GM23338 (cell line): ENCODE measurements around the gene PAM16. TPM values are rescaled to one million over a fixed set of nuclear protein-coding genes. Genes with fewer than 3 reads are reported as not detected.

Experiments
- ATAC-seq: fragments of 200-7000 bp; cut with Tn5 transposase; 3 replicates; pipeline ENCODE4 v1.9.1; 2020
- DNase-seq: peaks from one replicate; pipeline ENCODE4 v3.0.0-alpha.2; 2015; ENCODE audit warnings: low spot score
- H2AFZ ChIP-seq: fragments of 200-600 bp; sonication (generic); 2 replicates; pipeline ENCODE4 v1.8.0; 2016; ENCODE audit warnings: antibody characterized with exemption, mild to moderate bottlenecking, moderate library complexity
- H3F3A ChIP-seq: fragments of 200-600 bp; sonication (generic); replicated peaks from 2 replicates; pipeline ENCODE4 v1.8.0; 2017; ENCODE audit warnings: antibody characterized with exemption, mixed run types, low read depth
- H3K27ac ChIP-seq: fragments of 200-600 bp; sonication (generic); 2 replicates; pipeline ENCODE4 v1.6.1; 2016; ENCODE audit warnings: low read depth
- H3K27me3 ChIP-seq: fragments of 200-600 bp; sonication (generic); 2 replicates; pipeline ENCODE4 v1.8.0; 2016; ENCODE audit warnings: mild to moderate bottlenecking, mixed run types, moderate library complexity; ENCODE audit not compliant: insufficient read depth
- H3K36me3 ChIP-seq: fragments of 200-600 bp; sonication (generic); 2 replicates; pipeline ENCODE4 v1.8.0; 2016; ENCODE audit warnings: mild to moderate bottlenecking; ENCODE audit not compliant: insufficient read depth
- H3K4me1 ChIP-seq: fragments of 200-600 bp; sonication (generic); 2 replicates; pipeline ENCODE4 v1.8.0; 2016; ENCODE audit warnings: mild to moderate bottlenecking, moderate library complexity; ENCODE audit not compliant: insufficient read depth
- H3K4me2 ChIP-seq: fragments of 200-600 bp; sonication (generic); 2 replicates; pipeline ENCODE4 v1.7.1; 2017; ENCODE audit warnings: mixed run types
- H3K4me3 ChIP-seq: fragments of 200-600 bp; sonication (generic); 2 replicates; pipeline ENCODE4 v1.6.1; 2016; ENCODE audit warnings: mixed run types
- H3K79me2 ChIP-seq: fragments of 200-600 bp; sonication (generic); replicated peaks from 2 replicates; pipeline ENCODE4 v1.8.0; 2017; ENCODE audit warnings: mild to moderate bottlenecking; ENCODE audit not compliant: insufficient read depth
- H3K9me2 ChIP-seq: fragments of 200-600 bp; sonication (generic); 2 replicates; pipeline ENCODE4 v1.8.0; 2017; ENCODE audit not compliant: insufficient read depth
- H4K20me1 ChIP-seq: fragments of 200-600 bp; sonication (generic); replicated peaks from 2 replicates; pipeline ENCODE4 v1.8.0; 2017; ENCODE audit warnings: mild to moderate bottlenecking; ENCODE audit not compliant: insufficient read depth
- H3K27ac Mint-ChIP-seq: 2 replicates; pipeline ENCODE4 v1.8.0; 2020; ENCODE audit warnings: inconsistent platforms, mild to moderate bottlenecking, moderate library complexity, mixed read lengths
- H3K27me3 Mint-ChIP-seq: 3 replicates; pipeline ENCODE4 v1.8.0; 2022; ENCODE audit warnings: low read depth, mild to moderate bottlenecking, moderate library complexity, mixed read lengths, inconsistent platforms; ENCODE audit not compliant: insufficient read depth, poor library complexity
- H3K36me3 Mint-ChIP-seq: 3 replicates; pipeline ENCODE4 v1.8.0; 2021; ENCODE audit warnings: low read depth, mild to moderate bottlenecking, inconsistent platforms, moderate library complexity, mixed read lengths
- H3K4me1 Mint-ChIP-seq: 3 replicates; pipeline ENCODE4 v1.8.0; 2020; ENCODE audit warnings: mild to moderate bottlenecking, inconsistent platforms, mixed read lengths
- H3K4me3 Mint-ChIP-seq: 3 replicates; pipeline ENCODE4 v1.8.0; 2021; ENCODE audit warnings: moderate library complexity, mild to moderate bottlenecking, inconsistent platforms, mixed read lengths
- H3K9me3 Mint-ChIP-seq: 3 replicates; pipeline ENCODE4 v1.8.0; 2020; ENCODE audit warnings: moderate library complexity, mild to moderate bottlenecking, inconsistent platforms, mixed read lengths
- JUNB ChIP-seq: IDR thresholded peaks from one replicate; pipeline ENCODE4 v1.6.1; 2016; ENCODE audit warnings: antibody characterized with exemption; ENCODE audit not compliant: unreplicated experiment
- POLR2AphosphoS5 ChIP-seq: IDR thresholded peaks from 2 replicates; pipeline ENCODE4 v1.6.1; 2016; ENCODE audit warnings: antibody characterized with exemption, low read depth
- STAT1 ChIP-seq: IDR thresholded peaks from one replicate; pipeline ENCODE4 v1.6.1; 2016; ENCODE audit warnings: antibody characterized with exemption; ENCODE audit not compliant: unreplicated experiment
- ZNF114 ChIP-seq: fragments of 250-450 bp; sonication (Bioruptor Pico); IDR thresholded peaks from 2 replicates; pipeline ENCODE4 v1.5.0; 2020; ENCODE audit warnings: mild to moderate bottlenecking, moderate library complexity
- ZNF462 ChIP-seq: fragments of 250-450 bp; sonication (Bioruptor Pico); IDR thresholded peaks from 2 replicates; pipeline ENCODE4 v1.5.0; 2020; ENCODE audit warnings: mild to moderate bottlenecking, moderate library complexity
- polyA plus RNA-seq: library from polyadenylated mRNA; unstranded; fragments of >200 nt; fragmentation: Nextera tagmentation; extraction: Ambion mirVana; gene quantifications from 2 replicates; pipeline ENCODE4 v1.2.1, GENCODE V29; 2016
- total RNA-seq: library from RNA; depleted of rRNA; stranded (reverse); fragments of >200 nt; shearing (Covaris generic); gene quantifications from 2 replicates; pipeline ENCODE4 v1.2.3, GENCODE V29; 2014
- TF ChIP-seq, protein P1 (sequence below): IDR thresholded peaks from 2 replicates; pipeline ENCODE4 v1.6.1; 2016; ENCODE audit warnings: antibody characterized with exemption

The PAM16 gene
- total and polyA plus RNA-seq, 2 experiments from 2014 or later = 84.1 to 283 TPM

DNA sequence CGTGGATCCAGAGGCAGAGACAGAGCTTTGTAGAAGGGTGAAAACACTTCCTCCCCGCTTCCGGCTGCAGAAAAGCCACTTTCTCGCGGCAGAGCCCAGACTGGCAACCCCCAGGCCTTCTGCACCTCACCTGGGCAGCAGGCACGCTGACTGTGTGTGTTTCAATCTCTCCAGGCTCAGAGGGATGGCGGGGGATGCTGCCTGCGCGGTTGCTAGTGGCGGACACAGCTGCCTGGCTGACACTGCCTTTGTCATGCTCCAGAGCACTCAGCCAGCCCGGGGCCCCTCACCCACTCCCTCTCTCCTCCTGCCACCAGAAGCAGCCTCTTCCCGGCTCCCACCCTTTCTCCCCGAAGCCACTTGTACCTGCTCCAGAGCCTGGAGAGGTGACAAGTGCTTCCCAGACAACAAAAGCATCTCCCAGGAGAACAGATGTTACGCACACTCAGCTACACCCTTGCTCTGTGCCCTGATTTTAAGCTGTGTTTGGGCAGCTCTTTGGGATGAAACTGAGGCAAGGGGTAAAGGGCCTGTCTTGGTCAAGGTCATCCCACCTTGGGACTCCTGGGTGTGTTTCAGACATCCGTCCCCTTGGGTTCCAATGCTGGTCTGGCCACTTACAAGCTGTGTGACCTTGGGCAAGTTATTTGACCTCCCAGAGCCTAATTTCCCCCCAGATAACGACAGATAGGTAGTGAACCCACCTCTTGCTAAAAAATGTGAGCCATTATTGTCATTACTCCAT is 44.5 kb downstream of the PAM16 start:
- Histone ChIP-seq H4K20me1 (no peaks in the 10 kb centered on the region; the same call in 1 of the 2 replicates), H3K4me2 (peak overlapping the region; percentile 100), H3K4me3 (peak overlapping the region; percentile 97), H2AFZ (no peak overlapping the region), H3K79me2 (peaks cover 23% of the 10 kb centered on the region), H3K4me1 (peaks cover 23% of the 10 kb centered on the region; the same call in 1 of the 2 replicates), H3F3A (peaks cover 37% of the 10 kb centered on the region), H3K27me3 (no peaks in the 10 kb centered on the region), H3K27ac (peak overlapping the region; percentile 88), H3K36me3 (0 out of 2 replicates have a peak, but pooled peaks cover 8% of the 10 kb centered on the region), H3K9me2 (no peaks in the 10 kb centered on the region)
- no peak for TF ChIP-seq STAT1
- TF ChIP-seq POLR2AphosphoS5 = 0 out of 2 replicates have a peak, but pooled peaks have one; percentile 18
- ATAC-seq (peak; percentile 8), DNase-seq (peak; percentile 50)
- Mint-ChIP-seq H3K36me3 (peaks cover 12% of the 10 kb centered on the region), H3K27me3 (peaks cover 34% of the 10 kb centered on the region), H3K4me3 (peak overlapping the region; percentile 93), H3K4me1 (peaks cover 42% of the 10 kb centered on the region), H3K9me3 (no peaks in the 10 kb centered on the region; the same call in 2 of the 3 replicates), H3K27ac (peak overlapping the region; percentile 97)

DNA sequence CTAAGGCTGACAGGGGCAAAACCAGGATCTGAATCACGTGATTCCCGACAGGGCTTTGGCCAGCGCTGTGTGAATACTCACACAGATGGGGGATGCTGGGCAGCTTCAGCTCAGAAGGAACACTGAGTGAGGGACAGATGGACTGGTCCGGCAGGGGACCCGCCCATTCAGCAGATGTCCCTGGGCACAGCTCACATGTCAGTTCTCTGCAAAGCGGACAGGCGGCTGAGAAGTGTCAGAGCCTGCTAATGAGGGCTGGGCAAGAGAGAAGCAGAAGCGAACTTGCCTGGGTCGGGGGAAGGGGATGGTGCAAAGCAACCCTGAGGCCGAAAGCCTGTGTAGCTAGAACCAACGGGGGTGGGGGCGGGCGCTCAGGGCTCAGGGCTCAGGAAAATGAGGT is 47.1 kb downstream of the PAM16 start:
- H3K36me3 ChIP-seq = 0 out of 2 replicates have a peak, but pooled peaks cover 8% of the 10 kb centered on the region
- peak overlapping the region; percentile 62 for H3K4me2 ChIP-seq
- H3K9me2 ChIP-seq = no peaks in the 10 kb centered on the region
- no peaks in the 10 kb centered on the region; the same call in 1 of the 2 replicates for H4K20me1 ChIP-seq
- peak overlapping the region; percentile 88; the same call in 1 of the 2 replicates for H3K27ac ChIP-seq
- H2AFZ ChIP-seq = no peak overlapping the region
- TF ChIP-seq ZNF114 (no peak), ZNF462 (CRISPR knock-in tag) (no peak), JUNB (no peak)
- TF ChIP-seq, protein P1, sequence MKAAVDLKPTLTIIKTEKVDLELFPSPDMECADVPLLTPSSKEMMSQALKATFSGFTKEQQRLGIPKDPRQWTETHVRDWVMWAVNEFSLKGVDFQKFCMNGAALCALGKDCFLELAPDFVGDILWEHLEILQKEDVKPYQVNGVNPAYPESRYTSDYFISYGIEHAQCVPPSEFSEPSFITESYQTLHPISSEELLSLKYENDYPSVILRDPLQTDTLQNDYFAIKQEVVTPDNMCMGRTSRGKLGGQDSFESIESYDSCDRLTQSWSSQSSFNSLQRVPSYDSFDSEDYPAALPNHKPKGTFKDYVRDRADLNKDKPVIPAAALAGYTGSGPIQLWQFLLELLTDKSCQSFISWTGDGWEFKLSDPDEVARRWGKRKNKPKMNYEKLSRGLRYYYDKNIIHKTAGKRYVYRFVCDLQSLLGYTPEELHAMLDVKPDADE = no peak
- DNase-seq (peak; percentile 49), ATAC-seq (peak; percentile 1; the same call in 1 of the 3 replicates)
- peaks cover 32% of the 10 kb centered on the region for H3F3A ChIP-seq
- peaks cover 33% of the 10 kb centered on the region for H3K27me3 Mint-ChIP-seq
- no peak overlapping the region for H3K4me3 ChIP-seq
- no peak overlapping the region for H3K4me3 Mint-ChIP-seq
- no peaks in the 10 kb centered on the region for H3K27me3 ChIP-seq
- H3K4me1 Mint-ChIP-seq = peaks cover 35% of the 10 kb centered on the region
- H3K9me3 Mint-ChIP-seq = no peaks in the 10 kb centered on the region; the same call in 2 of the 3 replicates
- peaks cover 19% of the 10 kb centered on the region for H3K36me3 Mint-ChIP-seq
- peaks cover 23% of the 10 kb centered on the region for H3K79me2 ChIP-seq
- peaks cover 24% of the 10 kb centered on the region for H3K4me1 ChIP-seq
- peak overlapping the region; percentile 17; the same call in 1 of the 2 replicates for H3K27ac Mint-ChIP-seq
